HG02943 (cell line): ENCODE results near the gene TSPAN9.

Experiments used
- ATAC-seq: cut with Tn5 transposase; IDR thresholded peaks from one replicate; pipeline ENCODE4 v1.9.1; 2021; ENCODE audit warnings: mild to moderate bottlenecking, low read depth, moderate library complexity; ENCODE audit not compliant: unreplicated experiment

Gene TSPAN9

DNA sequence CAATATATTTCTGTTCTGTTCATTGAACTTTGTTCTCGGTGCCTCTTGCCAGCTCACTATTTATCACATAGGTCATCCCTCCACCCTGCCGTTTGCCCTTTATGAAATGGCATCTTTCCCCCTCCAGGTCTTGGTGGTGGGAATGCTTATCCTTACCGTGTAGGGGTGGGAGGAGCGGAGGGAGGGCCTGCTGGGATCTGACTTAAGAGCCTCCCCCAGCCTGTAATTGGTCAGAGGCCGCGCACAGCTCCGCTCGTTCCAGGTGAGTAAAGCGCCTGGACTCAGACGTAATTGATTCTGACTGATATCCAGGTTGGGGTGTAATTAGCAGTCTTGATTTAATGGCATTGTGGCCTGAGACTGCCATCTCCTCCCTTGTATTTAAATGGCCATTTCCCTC, 185.3 kb downstream of the TSPAN9 start:
- no peak for ATAC-seq

DNA sequence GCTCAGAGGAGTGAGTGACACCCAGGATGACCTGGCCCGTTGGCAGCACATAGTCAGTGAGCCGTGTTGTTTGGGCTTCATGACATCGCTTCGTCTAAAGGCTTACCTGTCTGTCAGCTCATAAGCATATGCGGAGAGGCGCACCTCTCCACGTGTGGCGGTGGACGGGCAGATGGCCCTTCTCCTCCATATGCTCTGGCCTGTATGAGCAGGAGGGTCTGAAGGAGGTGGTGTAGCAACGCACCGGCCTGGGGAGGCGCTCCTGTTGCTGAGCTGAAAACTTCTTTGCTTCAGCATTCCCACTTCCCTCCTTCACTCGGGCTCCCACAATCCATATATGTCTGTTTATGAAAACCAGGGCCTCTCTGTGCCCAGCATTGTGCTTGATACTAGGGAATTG, 186.1 kb downstream of the TSPAN9 start:
- ATAC-seq, result no peak

DNA sequence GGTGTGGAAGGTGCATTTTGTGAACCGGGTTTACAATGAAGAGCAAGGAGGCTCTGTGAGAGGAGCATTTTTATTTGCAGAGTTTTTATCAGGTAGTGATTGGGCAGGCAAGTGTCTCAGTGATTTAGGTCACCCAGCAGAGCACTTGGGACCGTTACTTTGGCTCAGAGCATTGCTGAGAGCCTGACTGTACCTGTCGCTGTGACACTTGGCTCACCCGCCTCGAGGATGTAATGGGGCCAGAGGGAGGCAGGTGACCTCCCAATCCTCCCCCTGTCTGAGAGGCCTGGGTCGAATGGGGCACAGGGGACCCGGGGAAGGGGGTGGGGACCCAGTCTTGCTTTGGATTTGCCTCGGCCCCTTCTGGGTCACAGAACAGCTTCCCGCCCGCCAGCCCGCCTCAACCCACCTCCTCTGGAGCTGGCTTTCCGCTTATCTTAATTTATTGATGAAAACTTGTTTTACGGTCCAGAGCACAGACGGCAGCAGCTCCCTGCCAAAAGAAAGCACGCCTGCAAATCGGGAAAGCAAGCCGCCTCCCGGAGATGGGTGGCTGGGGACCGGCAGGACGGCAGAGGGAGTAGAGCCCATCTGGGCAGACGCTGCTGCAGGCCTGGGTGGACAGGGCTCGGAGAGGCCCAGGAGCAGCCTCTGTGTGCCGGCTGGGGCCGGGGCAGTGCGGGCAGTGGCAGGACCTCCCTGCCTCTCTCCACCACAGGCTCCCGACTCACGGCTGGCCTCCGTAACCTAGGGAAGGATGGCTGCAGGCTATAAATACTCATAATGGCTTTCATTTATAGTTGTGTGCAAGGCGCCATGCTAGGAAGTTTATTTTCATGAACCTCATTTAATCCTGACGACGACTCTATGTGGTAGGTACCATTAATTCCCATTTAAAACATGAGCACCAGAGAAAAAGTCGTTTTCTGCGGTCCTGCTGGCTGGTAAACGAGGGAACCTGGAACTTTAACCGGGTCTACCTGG, 187.1 kb downstream of the TSPAN9 start:
- ATAC-seq, result no peak

DNA sequence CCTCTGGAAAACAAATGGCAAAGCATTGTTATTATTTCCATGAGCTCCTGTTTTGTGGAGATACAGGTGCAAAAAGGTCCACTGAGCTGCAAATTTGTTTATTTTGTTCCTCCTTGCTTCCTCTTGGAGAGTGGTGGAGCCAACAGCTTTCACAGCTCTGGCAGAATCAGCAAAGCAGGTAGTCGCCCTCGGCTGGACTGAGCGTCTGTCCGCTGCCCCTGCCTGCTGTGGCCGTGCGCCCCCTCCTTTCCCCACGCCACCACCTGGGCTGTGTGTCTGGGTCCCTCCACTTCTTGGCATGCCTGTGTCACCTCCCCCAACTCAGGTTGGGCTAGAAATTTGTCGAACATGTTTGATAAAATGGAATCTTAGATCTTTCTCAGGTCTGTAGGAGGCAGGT, 188.2 kb downstream of the TSPAN9 start:
- no peak for ATAC-seq

DNA sequence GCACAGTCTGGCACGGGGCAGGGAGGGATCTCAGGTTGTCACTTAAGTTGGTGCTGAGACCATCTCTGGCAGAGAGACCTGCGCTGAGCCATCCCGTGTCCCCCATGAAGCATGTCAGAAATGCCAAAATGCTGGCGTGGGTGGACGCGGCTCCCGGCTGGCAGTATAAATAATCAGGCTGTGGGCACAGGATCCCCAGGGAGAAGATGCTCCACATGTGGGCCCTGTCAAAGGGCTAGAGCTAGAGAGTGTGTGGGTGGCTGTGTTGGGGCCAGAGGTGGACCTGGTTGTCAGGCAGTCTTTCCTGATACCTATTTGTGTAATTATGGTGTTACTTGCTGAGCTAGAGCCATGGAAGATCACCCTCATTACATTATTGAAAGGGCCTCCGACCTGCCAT, 189.5 kb downstream of the TSPAN9 start:
- no peak for ATAC-seq

DNA sequence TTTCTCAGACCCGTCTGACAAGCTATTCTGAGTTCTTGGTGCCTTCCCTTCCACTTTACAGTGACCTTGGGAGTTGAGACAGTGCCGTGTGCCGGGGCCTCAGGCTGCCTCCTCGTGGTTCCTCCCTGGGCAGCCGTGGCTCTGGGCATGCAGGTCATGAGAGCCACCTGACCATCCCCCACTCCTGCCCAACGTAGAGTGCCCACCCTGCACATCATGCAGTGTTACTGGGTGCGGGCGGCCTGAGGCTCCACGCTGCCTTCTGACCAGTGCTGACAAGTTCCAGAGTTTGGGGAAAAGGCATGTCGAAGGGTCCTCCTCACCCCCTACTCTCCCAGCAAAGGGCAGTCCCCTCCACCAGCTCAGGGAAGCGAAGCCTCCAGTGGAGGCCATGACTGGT, 190.5 kb downstream of the TSPAN9 start:
- no peak for ATAC-seq

DNA sequence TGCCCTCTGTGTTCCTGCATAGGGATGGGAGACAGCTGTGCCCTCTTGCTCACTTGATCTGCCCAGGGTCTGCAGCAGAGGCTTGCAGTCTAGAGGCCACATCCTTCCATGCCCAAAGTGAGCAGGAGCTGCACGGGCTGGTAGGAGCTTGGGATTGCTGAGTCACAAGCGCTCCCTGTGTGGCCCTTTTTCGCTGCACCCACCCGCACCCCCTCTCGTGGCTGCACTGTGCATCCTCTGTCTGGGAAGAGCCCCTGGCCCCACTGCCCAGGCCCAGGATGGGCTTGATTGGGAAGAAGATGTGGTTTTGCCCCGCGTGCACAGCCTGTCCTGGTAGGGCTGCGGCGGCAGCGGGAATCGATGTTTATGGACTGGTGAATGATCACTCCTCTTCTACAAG, 192.4 kb downstream of the TSPAN9 start:
- ATAC-seq, result no peak

DNA sequence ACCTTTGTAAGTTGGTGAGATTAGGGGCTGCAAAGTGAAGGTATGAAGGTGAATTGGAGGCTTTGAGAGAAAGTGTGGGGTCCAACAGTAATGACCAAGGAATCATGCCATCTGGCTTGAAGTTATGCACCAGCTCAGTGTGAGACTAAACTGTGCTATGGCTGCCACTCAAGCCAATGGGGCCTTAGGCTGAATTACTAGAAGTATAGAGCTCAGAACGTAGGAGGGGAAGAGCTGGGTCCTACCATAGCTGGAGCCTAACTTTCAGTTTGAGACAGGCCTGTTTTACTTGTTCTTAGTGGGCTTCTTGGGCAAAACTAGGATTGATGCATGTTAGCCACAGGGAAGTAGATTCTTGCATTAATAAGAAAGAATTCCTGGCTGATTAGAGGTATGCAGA, 194.0 kb downstream of the TSPAN9 start:
- no peak for ATAC-seq

DNA sequence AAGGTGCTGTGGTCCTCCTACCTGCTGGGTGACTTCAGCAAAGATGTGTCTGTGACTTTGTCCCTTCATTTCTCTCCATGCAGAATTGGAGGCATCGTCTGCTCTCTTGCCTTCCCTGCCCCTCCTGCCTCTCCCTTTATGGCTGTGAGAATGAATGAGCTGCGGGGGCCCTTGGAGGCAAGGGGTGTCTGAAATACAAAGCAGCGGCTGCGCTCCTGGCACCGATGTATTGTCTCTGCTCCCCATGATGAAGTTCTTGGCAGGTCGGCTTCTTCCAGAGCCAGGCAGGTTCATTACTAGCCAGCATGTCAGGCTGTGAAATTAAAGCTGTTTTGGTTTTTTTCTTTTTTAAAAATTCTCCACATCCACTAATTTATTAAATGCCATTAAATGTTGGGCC, 194.5 kb downstream of the TSPAN9 start:
- no peak for ATAC-seq

DNA sequence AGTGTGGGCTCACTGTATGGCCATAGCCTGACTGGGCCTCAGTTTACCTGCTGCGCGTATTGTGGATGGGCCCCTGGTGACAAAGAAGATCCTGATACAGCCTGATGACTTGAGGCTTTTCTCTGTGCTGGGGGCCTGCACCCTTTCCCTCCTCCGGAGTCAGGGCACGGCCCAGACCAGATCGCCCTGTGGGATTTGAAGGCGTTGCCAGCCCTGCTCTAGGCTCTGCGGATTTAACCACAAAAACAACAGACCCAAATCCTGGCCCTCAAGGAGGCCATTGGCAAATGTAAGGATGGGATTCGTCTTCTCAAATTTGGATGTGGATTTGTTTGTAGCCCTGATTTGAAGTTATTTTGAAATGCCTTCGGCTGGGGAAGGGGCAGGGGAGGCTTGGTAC, 195.8 kb downstream of the TSPAN9 start:
- ATAC-seq, result no peak

DNA sequence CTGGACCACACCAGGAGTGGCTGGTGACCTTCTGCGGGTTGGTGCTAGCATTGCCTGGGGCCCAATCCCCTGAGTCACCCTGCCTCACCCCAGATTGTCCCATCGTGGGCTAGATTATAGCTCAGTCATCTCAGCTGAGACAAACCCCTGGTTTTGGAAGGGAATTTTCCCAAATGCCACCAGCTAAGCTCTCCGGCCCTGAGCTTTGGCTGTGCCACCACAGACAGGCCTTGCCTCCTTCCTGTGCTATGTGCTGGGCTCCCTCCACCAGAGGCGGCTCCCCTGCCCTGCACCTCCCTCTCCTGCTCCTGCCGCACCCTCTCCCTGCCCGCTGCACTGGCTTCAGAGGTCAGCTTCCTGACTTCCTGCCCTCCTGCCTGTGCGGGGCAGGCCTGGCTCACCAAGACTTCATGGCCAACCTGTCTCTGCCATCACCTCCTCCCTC, 196.3 kb downstream of the TSPAN9 start:
- ATAC-seq, result no peak

DNA sequence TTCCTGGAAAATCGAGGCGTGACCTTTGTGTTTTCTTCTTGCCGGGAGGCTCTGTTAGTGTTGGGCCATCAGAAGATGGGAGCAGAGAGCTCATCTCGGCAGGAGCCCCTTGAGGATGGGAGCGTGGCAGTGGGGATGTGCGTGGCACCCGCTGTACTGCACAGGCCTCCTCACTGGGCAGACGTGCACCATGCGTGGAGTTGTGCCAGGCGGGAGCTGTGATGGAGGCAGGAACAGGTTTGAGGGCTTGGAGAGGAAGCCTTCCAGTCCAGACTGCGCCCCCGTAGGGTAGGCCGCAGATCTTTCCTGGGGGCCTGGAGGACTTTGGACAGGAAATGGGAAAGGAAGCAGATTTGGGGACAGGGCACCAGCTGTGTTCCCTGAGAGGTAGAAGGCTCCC, 197.5 kb downstream of the TSPAN9 start:
- no peak for ATAC-seq

DNA sequence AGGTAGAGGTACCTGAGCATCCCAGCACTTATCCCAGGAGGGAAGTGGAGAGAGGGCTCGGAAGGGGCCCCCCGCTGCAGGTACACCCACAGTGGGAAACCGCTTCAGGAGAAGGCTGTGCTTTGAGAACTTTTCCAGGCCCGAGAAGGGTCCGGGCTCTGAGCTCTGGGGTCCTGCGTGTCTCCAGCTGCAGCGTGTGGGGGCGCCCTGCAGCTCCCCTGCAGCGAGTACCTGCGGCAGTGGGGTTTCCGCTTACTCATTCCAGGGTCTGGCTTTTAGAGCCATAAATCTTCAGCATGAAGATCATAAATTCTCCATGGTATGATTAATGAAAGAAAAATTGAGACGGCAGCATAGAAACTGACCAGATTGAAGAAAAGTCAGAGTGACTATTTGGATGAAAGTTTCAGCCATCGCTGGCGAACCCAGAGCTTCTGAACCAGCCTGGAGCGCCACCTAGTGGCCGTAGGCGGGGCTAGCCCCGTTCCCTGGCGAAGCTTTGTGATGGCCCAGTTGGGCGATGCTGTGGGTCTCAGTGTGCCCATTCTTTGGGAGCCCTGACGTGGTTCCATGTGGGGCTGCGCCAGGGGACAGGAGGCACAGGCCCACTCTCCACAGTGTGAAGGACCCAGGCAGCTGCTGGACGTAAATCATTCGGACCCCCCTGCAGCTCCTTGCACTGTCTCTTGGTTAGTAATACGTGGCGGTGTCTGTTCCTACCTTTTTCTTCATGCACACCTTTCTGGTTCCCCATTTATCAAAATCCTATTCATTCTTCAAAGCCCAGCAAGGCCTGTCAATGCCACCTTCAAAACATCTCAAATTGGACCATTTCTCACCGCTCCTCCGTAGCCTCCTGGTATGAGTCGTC, 198.2 kb downstream of the TSPAN9 start:
- ATAC-seq, result no peak

DNA sequence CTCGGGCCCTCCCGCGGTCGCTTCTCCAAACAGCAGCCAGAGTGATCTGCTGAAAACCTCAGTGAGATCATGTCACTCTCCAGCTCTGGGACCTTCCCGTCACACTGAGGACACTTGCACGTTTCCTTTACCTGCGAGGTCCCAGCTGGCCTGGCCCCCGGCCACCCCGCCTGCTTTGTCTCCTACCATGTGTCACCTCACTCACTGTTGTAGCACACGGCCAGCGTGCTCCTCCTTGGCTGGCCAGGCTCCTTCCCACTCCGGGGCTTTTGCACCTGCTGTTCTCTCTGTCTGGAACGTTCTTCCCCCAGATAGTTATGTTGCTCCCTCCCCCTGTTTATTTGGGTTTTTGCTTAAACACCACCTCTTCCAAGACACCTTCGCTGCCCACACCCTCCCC, 199.0 kb downstream of the TSPAN9 start:
- ATAC-seq, result no peak

DNA sequence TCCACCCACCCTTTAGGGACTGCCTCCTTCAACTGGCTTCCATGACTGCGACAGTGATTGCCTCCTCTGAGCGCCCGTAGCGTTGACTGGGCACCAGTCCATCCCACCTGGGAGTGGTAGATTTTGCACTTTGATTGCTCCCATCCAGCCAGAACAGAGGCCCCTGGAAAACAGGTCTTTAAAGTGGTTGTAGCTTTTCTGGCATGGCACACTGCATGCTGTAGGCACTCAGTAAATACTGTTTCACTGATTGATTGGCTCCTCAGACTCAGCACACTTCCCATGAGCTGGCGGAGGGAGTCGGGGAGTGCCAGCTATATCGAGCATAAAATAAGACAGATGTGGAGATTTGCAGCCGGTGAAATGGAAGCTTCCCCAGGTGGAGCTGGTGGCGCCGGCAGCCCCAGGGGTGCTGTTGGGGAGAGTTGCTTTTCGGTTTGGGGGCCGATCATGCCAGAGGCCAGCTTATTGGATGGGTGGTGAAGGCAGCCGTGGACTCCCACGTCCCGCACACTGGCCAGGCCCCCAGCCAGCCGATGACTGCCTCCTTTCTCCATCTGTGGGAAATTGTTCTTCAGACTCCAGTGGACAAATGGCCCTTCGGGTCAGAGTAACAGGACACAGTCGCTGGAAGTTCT, 200.2 kb downstream of the TSPAN9 start:
- ATAC-seq, result no peak

DNA sequence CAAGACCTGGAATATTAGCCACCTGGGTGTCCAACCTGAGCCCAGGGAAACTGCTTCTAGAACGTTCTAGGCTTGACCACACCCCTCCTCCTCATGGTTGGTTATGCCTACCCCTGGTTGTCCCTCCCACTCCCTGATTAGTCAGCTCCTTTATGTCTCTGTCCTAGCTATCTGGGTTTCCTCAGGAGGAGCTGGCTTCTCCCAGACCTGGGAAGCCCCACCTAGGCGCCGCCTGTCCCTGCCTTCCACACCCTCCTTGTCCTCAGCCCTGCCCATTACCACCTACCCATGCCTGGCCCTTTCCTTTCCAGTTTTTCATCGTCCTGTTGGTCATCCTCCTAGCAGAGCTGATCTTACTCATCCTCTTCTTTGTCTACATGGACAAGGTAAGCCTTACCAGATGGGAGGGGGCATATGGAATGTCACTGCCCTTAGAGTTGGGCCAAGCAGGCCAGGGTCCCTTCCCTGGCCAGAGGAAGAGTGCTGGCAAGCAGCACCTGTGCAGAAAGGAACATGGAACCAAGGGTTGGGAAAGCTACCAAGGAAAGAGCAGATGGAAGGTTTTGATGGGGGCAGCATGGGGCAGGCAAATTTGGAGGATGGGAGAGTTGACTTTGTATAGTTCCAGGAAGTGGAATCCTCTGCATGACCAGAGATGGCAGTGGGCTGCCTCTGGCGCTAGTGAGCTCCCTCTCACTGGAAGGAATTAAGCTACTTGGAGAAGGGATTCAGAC, 201.7 kb downstream of the TSPAN9 start:
- ATAC-seq, result no peak

DNA sequence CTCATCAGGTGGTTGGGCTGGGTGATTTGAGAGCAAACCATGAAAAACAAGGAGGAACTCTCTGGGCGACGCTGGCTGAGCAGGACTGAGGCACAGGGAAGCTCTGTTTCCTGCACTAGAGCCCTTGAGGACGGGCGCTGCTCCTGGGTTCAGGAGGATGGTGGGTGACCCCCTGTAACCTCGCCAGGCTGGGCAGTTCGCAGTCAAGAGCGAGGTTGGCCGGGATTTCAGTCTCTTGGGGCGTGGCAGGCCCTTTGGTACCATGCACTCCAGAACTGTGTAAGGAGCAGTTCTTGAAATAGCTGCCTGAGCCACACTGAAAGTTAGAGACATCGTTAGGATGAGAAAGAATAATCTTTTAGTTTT, 202.2 kb downstream of the TSPAN9 start:
- no peak for ATAC-seq

DNA sequence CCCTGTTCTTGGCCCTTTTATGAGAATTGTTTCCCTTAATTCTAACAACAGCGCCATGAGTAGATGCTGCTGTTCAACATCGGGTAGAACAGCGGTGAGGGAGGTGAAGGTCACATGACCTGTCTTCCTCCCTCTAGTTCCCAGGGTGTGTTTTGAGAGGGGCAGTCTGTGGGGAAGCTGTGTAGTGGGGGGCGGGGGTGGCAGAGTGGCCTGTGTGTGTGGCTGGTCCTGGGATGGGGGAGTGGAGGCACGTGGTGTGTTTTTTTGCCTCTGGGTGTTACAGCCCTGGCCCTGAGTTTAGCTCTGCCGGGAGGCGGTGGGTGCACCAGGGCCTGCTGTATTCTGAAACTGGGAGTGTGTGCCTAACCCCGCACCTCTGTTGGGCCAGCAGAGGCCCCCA, 202.7 kb downstream of the TSPAN9 start:
- ATAC-seq, result no peak

DNA sequence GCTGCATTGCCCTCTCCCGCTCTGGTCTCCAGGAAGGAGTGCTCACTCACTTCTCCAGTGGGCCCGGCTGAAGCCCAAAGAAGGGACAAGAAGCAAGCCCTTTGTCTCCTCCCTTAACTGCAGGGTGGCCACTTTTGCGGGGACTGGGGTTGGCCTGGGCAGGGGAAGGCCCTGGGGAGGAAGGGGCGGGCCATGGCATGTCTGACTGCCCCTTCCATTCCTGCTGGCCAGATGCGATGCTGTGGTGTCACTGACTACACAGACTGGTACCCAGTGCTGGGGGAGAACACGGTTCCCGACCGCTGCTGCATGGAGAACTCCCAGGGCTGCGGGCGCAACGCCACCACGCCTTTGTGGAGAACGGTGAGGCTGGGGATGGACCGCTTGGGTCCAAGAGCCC, 203.8 kb downstream of the TSPAN9 start:
- no peak for ATAC-seq

DNA sequence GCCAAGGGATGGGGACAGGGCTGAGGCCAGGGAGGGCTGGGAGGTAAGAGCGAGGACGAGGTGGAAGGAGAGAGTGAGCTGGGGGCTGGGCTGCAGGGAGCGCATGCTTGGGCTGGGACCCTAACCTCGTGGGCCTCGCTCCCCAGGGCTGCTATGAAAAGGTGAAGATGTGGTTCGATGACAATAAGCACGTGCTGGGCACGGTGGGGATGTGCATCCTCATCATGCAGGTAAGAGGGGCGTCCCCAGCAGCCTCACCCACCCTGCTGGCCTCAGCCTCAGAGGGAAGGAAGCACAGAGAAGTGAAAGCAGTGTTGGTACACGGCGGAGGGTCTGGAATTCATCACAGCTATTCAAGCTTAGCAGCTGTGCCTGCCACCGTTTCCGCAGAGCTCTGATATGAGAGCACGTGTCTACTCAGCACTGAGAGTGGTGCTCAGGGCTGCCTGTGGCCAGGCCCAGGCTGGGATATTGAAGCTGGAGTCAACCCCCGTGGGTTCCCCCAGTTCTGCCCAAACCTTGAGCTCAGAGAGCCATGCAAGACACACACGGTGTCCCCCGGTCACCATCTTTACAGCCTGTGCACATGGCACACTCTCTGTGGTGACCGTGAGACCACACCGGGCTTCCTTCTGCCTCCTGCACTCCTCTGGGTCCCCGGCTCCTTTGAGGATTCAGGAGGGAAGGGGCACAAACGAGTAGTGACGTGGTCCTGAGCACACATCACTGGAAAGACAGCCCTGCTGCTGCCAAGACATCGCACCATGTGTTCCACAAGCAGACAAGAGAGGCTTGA, 204.6 kb downstream of the TSPAN9 start:
- ATAC-seq, result no peak
